Type B pancreatic cell (in vitro differentiated cells): Measurements from ENCODE around the gene ME2. TPM values are rescaled to one million over a fixed set of nuclear protein-coding genes. Genes with fewer than 3 reads are reported as not detected.
"Not testable (repeated sequence)": the region's sequence is repeated elsewhere in the genome, so short reads cannot be mapped to it uniquely, and the experiment has no call there.

Source experiments
- DNase-seq: peaks from one replicate; pipeline ENCODE4 v3.0.0; 2021; ENCODE audit warnings: mixed read lengths; ENCODE audit not compliant: unreplicated experiment; ENCODE audit errors: extremely low spot score
- H3K27ac Mint-ChIP-seq: 2 replicates; pipeline ENCODE4 v1.8.0; 2021; ENCODE audit warnings: mild to moderate bottlenecking, mixed read lengths
- H3K27me3 Mint-ChIP-seq: 2 replicates; pipeline ENCODE4 v1.8.0; 2021; ENCODE audit warnings: mixed read lengths
- H3K36me3 Mint-ChIP-seq: 2 replicates; pipeline ENCODE4 v1.8.0; 2021; ENCODE audit warnings: mixed read lengths
- H3K4me1 Mint-ChIP-seq: one replicate; pipeline ENCODE4 v1.8.0; 2021; ENCODE audit warnings: mixed read lengths; ENCODE audit not compliant: unreplicated experiment
- H3K4me3 Mint-ChIP-seq: 2 replicates; pipeline ENCODE4 v1.8.0; 2021; ENCODE audit warnings: mild to moderate bottlenecking, mixed read lengths
- H3K9me3 Mint-ChIP-seq: 2 replicates; pipeline ENCODE4 v1.8.0; 2021; ENCODE audit warnings: mixed read lengths
- CTCF ChIP-seq: fragments of 200-600 bp; sonication (generic); conservative IDR thresholded peaks from 2 replicates; pipeline ENCODE4 v1.5.0; 2021; ENCODE audit warnings: antibody characterized with exemption, mild to moderate bottlenecking
- total RNA-seq: library from RNA; stranded (reverse); gene quantifications from 2 replicates; pipeline ENCODE4 v1.2.1, GENCODE V29; 2021; ENCODE audit warnings: low replicate concordance

Gene ME2
- total RNA-seq, 1 donor from 2014 or later, result 49.6 TPM

GRCh38 chr18:50938912-50939311, 60.0 kb downstream of the ME2 start:
- Mint-ChIP-seq H3K4me1 (no peaks in the 10 kb centered on the region), H3K9me3 (no peaks in the 10 kb centered on the region), H3K4me3 (no peak overlapping the region), H3K27me3 (no peaks in the 10 kb centered on the region), H3K27ac (no peak overlapping the region), H3K36me3 (peaks cover 5% of the 10 kb centered on the region)
- no peak for DNase-seq
- TF ChIP-seq CTCF, result no peak

GRCh38 chr18:50944245-50944932, 65.5 kb downstream of the ME2 start:
- Mint-ChIP-seq H3K9me3 (no peaks in the 10 kb centered on the region), H3K4me1 (no peaks in the 10 kb centered on the region), H3K27me3 (no peaks in the 10 kb centered on the region), H3K36me3 (peaks cover 11% of the 10 kb centered on the region), H3K4me3 (no peak overlapping the region), H3K27ac (no peak overlapping the region)
- DNase-seq, result no peak
- TF ChIP-seq CTCF, result no peak

GRCh38 chr18:50945918-50946317, 67.0 kb downstream of the ME2 start:
- not testable (repeated sequence) for H3K4me3 Mint-ChIP-seq, DNase-seq, H3K4me1 Mint-ChIP-seq, H3K27ac Mint-ChIP-seq, H3K27me3 Mint-ChIP-seq, H3K9me3 Mint-ChIP-seq
- peaks cover 11% of the 10 kb centered on the region for H3K36me3 Mint-ChIP-seq

- Mint-ChIP-seq H3K9me3 (no peaks in the 10 kb centered on the region), H3K27me3 (no peaks in the 10 kb centered on the region), H3K36me3 (peaks cover 11% of the 10 kb centered on the region), H3K27ac (no peak overlapping the region), H3K4me1 (no peaks in the 10 kb centered on the region), H3K4me3 (no peak overlapping the region)
- DNase-seq, result no peak
- TF ChIP-seq CTCF, result no peak
Measured at GRCh38 chr18:50947899-50948298, 69.0 kb downstream of the ME2 start.

- Mint-ChIP-seq H3K36me3 (peaks cover 5% of the 10 kb centered on the region), H3K27ac (no peak overlapping the region), H3K4me3 (no peak overlapping the region), H3K9me3 (no peaks in the 10 kb centered on the region), H3K4me1 (no peaks in the 10 kb centered on the region), H3K27me3 (no peaks in the 10 kb centered on the region)
- DNase-seq, result no peak
- no peak for TF ChIP-seq CTCF
Measured at GRCh38 chr18:50949185-50949584, 70.3 kb downstream of the ME2 start.

- Mint-ChIP-seq H3K36me3 (peaks cover 5% of the 10 kb centered on the region), H3K4me1 (no peaks in the 10 kb centered on the region)
- DNase-seq, result no peak
Measured at GRCh38 chr18:50950626-50951025, 71.7 kb downstream of the ME2 start.

More at GRCh38 chr18:50950626-50951025, 71.7 kb downstream of the ME2 start:
- Mint-ChIP-seq H3K27ac (no peak overlapping the region), H3K27me3 (no peaks in the 10 kb centered on the region), H3K9me3 (no peaks in the 10 kb centered on the region), H3K4me3 (no peak overlapping the region)
- TF ChIP-seq CTCF, result no peak
